GM19463 (cell line): Measurements from ENCODE around the gene KNTC1.
"Not testable (repeated sequence)": the region's sequence is repeated elsewhere in the genome, so short reads cannot be mapped to it uniquely, and the experiment has no call there.

ENCODE experiments used
- ATAC-seq: cut with Tn5 transposase; IDR thresholded peaks from one replicate; pipeline ENCODE4 v1.9.1; 2021; ENCODE audit warnings: mild to moderate bottlenecking, moderate library complexity; ENCODE audit not compliant: unreplicated experiment

KNTC1 gene

GRCh38 chr12:122505419-122506051 is 21.5 kb upstream of the KNTC1 start:
- no peak for ATAC-seq

- ATAC-seq = no peak
Observed at GRCh38 chr12:122506393-122506938, 20.6 kb upstream of the KNTC1 start.

DNA sequence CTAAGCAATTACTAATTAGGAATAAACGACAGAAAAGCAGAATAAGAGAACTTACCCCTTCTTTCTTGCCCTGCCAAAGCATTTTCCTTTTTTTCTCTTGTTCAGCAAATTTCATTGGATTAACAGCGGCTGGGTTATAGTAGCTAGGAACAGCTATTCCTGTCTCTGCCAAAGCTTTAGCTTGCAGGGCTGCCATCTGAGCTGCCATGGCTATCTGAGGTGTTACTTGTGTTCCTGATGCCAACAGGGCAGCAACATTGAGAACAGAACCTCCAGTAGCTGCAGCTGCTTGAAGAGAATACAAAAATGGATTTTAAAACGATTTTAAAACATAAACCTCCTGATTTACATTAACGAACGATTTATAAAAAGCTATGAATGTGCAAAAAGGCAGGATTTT is 18.9 kb upstream of the KNTC1 start:
- no peak for ATAC-seq

- not testable (repeated sequence) for ATAC-seq
Observed at GRCh38 chr12:122513028-122513427, 14.0 kb upstream of the KNTC1 start.

DNA sequence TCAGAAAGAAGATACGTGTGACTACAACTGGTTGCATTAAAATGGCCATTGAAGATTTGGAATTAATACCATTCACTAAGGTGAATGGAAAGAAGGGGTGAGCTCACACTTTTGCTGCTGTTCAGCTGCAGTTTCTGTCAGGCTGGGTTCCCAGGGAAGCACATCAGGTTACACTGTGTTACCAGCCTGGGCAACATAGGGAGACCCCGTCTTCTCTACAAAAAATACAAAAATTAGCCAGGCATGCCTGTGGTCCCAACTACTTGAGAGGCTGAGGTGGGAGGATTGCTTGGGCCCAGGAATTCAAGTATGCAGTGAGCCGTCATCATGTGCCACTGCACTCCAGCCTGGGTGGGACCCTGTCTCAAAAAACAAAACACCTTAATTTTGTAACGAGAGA is 13.4 kb upstream of the KNTC1 start:
- no peak for ATAC-seq

DNA sequence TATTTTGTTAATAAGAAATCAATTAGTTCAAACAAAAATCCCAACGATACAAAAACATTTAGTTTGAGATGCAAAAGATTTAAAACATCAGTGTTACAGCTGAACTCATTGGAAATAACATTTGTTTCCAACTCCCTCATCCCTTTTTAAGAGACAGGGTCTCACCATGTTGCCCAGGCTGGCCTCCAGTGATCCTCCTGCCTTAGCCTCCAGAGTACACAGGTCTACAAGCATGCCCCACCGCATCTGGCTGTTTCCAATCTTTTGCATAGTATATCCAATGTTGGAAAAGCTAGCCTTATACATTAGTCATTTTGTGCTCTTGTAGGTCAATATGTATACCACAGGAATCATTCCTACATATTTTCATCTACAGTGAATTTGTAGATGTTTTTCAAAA is 11.8 kb upstream of the KNTC1 start:
- no peak for ATAC-seq

GRCh38 chr12:122516544-122517361 is 10.3 kb upstream of the KNTC1 start:
- ATAC-seq = no peak

DNA sequence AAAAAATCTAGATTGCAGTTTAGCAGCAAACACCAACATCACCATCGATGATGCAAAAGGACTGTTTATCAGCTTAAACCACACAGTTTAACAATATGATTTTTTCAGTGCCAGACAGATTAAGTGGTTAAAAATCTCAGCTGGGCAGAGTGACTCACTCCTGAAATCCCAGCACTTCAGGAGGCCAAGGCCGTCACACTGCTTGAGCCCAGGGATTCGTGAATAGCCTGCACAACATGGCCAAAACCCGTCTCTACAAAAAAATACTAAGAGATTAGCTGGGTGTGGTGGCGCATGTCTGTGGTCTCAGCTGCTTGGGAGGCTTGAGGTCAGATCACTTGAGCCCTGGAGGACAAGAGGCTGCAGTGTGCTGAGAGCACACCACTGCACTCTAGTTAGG is 9.2 kb upstream of the KNTC1 start:
- no peak for ATAC-seq

DNA sequence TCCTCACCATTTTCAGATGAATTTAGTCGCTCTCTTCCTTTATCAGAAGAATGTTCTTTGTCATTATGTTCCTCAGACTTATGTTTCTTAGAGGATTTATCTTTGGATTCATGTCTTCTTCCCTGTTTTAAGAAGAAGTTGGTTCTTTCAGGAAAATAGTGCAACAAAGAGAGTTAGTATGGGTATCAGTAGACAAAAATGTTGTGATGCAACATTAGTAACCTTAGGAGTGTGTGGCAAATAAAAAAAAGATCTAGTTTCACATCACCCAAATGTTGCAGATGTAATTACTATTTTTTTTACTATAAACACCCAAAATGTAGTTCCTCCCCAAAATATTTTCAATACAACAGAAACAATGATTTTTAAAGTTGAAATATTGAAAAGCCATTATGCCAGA is 8.1 kb upstream of the KNTC1 start:
- no peak for ATAC-seq

DNA sequence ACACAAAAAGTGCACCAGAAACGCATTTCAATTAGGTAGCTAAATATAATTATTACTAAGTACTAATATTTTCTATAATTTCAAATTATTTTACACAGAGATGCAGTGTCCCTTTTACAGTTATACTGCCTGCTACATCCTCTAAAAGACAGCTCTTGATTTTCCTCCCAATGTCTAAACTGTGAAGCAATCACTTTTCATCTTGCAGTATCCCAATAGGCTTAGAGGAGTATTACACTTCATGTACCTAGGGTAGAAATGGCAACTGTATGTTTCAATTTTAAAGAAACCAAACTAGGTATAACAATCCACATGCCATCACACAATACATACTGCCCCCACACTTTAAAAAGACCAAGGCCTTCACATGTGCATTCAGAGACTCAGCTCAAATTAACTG is 7.6 kb upstream of the KNTC1 start:
- no peak for ATAC-seq

DNA sequence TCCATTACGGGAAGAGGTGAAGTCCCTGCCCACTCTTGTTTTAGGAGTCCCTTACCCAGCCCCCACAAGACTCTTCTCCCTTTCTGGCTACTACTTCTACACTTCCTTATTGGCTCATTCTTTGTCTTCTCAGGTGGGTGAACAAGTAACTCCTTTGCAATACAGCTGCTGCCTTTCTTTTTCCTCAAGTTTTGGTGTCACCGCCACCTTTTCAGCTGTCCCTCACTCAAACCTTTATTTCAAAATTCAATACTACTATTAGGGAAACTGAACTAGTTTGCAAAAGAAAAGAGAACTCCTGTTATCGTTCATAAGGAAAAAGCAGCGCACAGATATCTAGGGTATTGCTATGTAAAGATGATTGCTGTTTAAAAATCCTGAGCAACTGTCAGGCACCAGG is 6.4 kb upstream of the KNTC1 start:
- no peak for ATAC-seq

GRCh38 chr12:122523280-122523679 is 3.8 kb upstream of the KNTC1 start:
- no peak for ATAC-seq

GRCh38 chr12:122523846-122524718 is 3.0 kb upstream of the KNTC1 start:
- no peak for ATAC-seq

- ATAC-seq = no peak
Observed at GRCh38 chr12:122527478-122527944, 462 bp downstream of the KNTC1 start.

DNA sequence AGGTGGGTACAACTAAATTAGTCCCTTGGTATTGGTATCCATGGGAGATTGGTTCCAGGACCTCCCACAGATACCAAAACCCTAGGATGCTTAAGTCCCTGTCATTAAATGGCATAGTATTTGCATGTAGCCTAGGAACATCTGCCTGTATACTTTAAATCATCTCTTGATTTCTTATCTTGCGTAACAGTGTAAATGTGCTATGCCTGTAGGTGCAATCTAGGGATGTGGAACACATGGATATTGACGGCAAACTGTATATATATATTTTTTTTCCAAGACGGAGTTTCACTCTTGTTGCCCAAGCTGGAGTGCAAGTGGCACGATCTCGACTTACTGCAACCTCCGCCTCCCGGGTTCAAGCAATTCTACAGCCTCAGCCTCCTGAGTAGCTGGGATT is 1.5 kb downstream of the KNTC1 start:
- no peak for ATAC-seq

DNA sequence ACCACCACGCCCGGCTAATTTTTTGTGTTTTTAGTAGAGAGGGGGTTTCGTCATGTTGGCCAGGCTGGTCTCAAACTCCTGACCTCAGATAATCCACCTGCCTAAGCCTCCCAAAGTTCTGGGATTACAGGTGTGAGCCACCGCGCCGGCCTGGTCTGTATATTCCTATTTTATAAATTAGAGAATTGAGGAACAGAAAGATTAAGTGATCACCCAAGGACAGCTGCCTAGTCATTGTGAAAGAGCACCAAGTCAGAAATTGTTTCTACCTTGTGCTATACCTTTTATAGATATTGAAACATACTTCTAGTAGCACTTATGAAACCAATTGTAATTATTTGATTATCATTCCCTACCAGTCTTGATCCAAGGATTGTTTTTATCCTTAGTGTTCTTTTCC is 1.9 kb downstream of the KNTC1 start:
- ATAC-seq = no peak

- no peak for ATAC-seq
Observed at GRCh38 chr12:122533856-122534255, 6.8 kb downstream of the KNTC1 start.

- ATAC-seq = no peak
Observed at GRCh38 chr12:122537021-122537420, 10.0 kb downstream of the KNTC1 start.

GRCh38 chr12:122538496-122538895 is 11.4 kb downstream of the KNTC1 start:
- ATAC-seq = no peak

DNA sequence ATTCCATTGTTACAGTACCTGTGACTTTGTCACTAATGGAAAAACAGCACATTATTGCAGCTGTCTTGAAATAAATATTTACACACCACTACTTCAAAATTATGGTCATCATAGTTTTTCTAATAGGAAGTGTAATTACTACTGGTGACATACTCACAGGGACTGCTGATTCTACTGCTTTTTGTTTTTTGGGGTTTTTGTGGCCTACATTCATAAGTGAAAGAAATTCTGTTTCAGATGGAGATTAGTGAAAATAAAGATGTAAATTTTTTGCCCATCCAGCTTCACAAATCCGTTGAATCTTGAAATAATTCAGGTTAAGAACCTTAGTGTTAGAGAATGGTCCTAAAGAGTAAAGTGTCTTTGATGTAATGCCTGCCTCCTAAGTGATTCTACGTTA is 17.5 kb downstream of the KNTC1 start:
- no peak for ATAC-seq

GRCh38 chr12:122545855-122546254 is 18.8 kb downstream of the KNTC1 start:
- no peak for ATAC-seq
